Liver (tissue), 9 donors: ENCODE measurements around the gene MEIS1. TPM values are rescaled to one million over a fixed set of nuclear protein-coding genes. Genes with fewer than 3 reads are reported as not detected.

Source experiments
- DNase-seq: peaks from one replicate; pipeline ENCODE4 v3.0.0-alpha.2; 2017; ENCODE audit warnings: low spot score
- H3K27ac ChIP-seq, 2 donors: one replicate each; pipeline ENCODE4 v1.7.0; 2013; ENCODE audit warnings: inconsistent platforms in 2 of 2, low read length in 2 of 2, control low read depth in 1 of 2, low read depth in 1 of 2, mild to moderate bottlenecking in 1 of 2
- H3K27me3 ChIP-seq, 4 donors: one replicate each; pipeline versions ENCODE4 v1.6.1 to v1.7.0; 2013; ENCODE audit warnings: low read length in 3 of 4, inconsistent platforms in 1 of 4, mild to moderate bottlenecking in 1 of 4, moderate library complexity in 1 of 4; ENCODE audit not compliant: control insufficient read depth in 4 of 4, insufficient read depth in 4 of 4
- H3K36me3 ChIP-seq, 4 donors: one replicate each; pipeline versions ENCODE4 v1.6.1 to v1.7.0; 2013; ENCODE audit warnings: low read length in 3 of 4, mild to moderate bottlenecking in 3 of 4, low read depth in 1 of 4, moderate library complexity in 1 of 4; ENCODE audit not compliant: control insufficient read depth in 4 of 4, insufficient read depth in 3 of 4
- H3K4me1 ChIP-seq, 4 donors: one replicate each; pipeline versions ENCODE4 v1.6.1 to v1.7.0; 2013; ENCODE audit warnings: low read length in 3 of 4, mild to moderate bottlenecking in 3 of 4, moderate library complexity in 1 of 4; ENCODE audit not compliant: control insufficient read depth in 4 of 4, insufficient read depth in 4 of 4
- H3K4me3 ChIP-seq, 3 donors: one replicate each; pipeline versions ENCODE4 v1.6.1 to v1.7.0; 2013; ENCODE audit warnings: low read length in 3 of 3, control low read depth in 1 of 3, low read depth in 1 of 3, mild to moderate bottlenecking in 1 of 3
- H3K9ac ChIP-seq, 2 donors: one replicate each; pipeline ENCODE4 v1.7.0; 2013; ENCODE audit warnings: low read length in 2 of 2, mild to moderate bottlenecking in 2 of 2, moderate library complexity in 2 of 2, control low read depth in 1 of 2, low read depth in 1 of 2
- H3K9me3 ChIP-seq, 4 donors: one replicate each; pipeline versions ENCODE4 v1.6.1 to v1.7.0; 2013; ENCODE audit warnings: low read length in 3 of 4; ENCODE audit not compliant: control insufficient read depth in 4 of 4
- EGR1 ChIP-seq, 2 donors: IDR thresholded peaks; 2 replicates each; pipeline ENCODE4 v1.6.1; 2016 to 2018; ENCODE audit warnings: antibody characterized with exemption in 2 of 2, low read depth in 2 of 2
- FOXA1 ChIP-seq: IDR thresholded peaks from 2 replicates; pipeline ENCODE4 v1.6.1; 2016; ENCODE audit warnings: antibody characterized with exemption
- HNF4A ChIP-seq, 2 donors: conservative IDR thresholded peaks; 2 replicates each; pipeline ENCODE4 v1.6.1; 2016; ENCODE audit warnings: antibody characterized with exemption in 2 of 2, mild to moderate bottlenecking in 2 of 2
- HNF4G ChIP-seq: IDR thresholded peaks from 2 replicates; pipeline ENCODE4 v1.6.1; 2016; ENCODE audit warnings: antibody characterized with exemption
- MAX ChIP-seq: IDR thresholded peaks from 2 replicates; pipeline ENCODE4 v1.6.1; 2016; ENCODE audit warnings: antibody characterized with exemption
- NR2F2 ChIP-seq: IDR thresholded peaks from 2 replicates; pipeline ENCODE4 v1.6.1; 2016; ENCODE audit warnings: antibody characterized with exemption
- REST ChIP-seq: IDR thresholded peaks from 2 replicates; pipeline ENCODE4 v1.6.1; 2016; ENCODE audit warnings: antibody characterized with exemption, mild to moderate bottlenecking
- RXRA ChIP-seq, 2 donors: IDR thresholded peaks; 2 replicates each; pipeline ENCODE4 v1.6.1; 2017 to 2018; ENCODE audit warnings: antibody characterized with exemption in 2 of 2, mild to moderate bottlenecking in 1 of 2
- TAF1 ChIP-seq: conservative IDR thresholded peaks from 2 replicates; pipeline ENCODE4 v1.6.1; 2016; ENCODE audit warnings: antibody characterized with exemption, mild to moderate bottlenecking
- YY1 ChIP-seq: IDR thresholded peaks from 2 replicates; pipeline ENCODE4 v1.6.1; 2016; ENCODE audit warnings: antibody characterized with exemption, mild to moderate bottlenecking
- ZBTB33 ChIP-seq: IDR thresholded peaks from 2 replicates; pipeline ENCODE4 v1.6.1; 2016; ENCODE audit warnings: antibody characterized with exemption
- WGBS: extraction: QIAGEN DNeasy Blood & Tissue Kit; methylation state at CpG from one replicate; pipeline ENCODE4 v1.1.7; 2013; 5-methylcytosine and 5-hydroxymethylcytosine counted together
- polyA plus RNA-seq, 2 donors: library from polyadenylated mRNA; stranded (reverse) in 1 of 2; unstranded in 1 of 2; fragments of 200-250 nt in 1 of 2; fragments of >200 nt in 1 of 2; fragmentation: Nextera tagmentation in 1 of 2; extraction: Ambion mirVana in 1 of 2; gene quantifications; one replicate each; pipeline versions ENCODE4 v1.2.1 to v1.2.3, GENCODE V29; 2013 to 2015
- total RNA-seq, 2 donors: library from RNA; depleted of rRNA; stranded (reverse); fragments of >200 nt; gene quantifications; one replicate each; pipeline ENCODE4 v1.2.3, GENCODE V29; 2014
- donor health status: healthy.
- donor health status: healthy.
- donor health status: healthy.
- donor health status: healthy.
- donor health status: healthy.

Gene MEIS1
- total and polyA plus RNA-seq, 4 donors: 1.6 to 8.6 (median 5.5) TPM

GRCh38 chr2:66472225-66472843, 37.4 kb downstream of the MEIS1 start:
- WGBS: 45% methylated on average over 5 of the region's 5 CpGs

GRCh38 chr2:66477135-66477842, 42.4 kb downstream of the MEIS1 start:
- H3K36me3 ChIP-seq: no peaks in the 10 kb centered on the region
- H3K27ac ChIP-seq: no peak overlapping the region
- DNase-seq: no peak
- no peak for TF ChIP-seq NR2F2
- no peak overlapping the region for H3K4me3 ChIP-seq
- no peaks in the 10 kb centered on the region for H3K9me3 ChIP-seq
- H3K4me1 ChIP-seq: peaks cover 1 to 4% (median 3%) of the 10 kb centered on the region in 4 donors
- WGBS: 79% methylated on average over 4 of the region's 4 CpGs
- no peak overlapping the region for H3K9ac ChIP-seq
- H3K27me3 ChIP-seq: no peaks in the 10 kb centered on the region

More at GRCh38 chr2:66472225-66472843, 37.4 kb downstream of the MEIS1 start:
- Histone ChIP-seq H3K9me3 (no peaks in the 10 kb centered on the region), H3K4me3 (no peak overlapping the region), H3K36me3 (no peaks in the 10 kb centered on the region), H3K27ac (no peak overlapping the region), H3K9ac (no peak overlapping the region), H3K27me3 (no peaks in the 10 kb centered on the region), H3K4me1 (peaks cover 0 to 9% (median 5%) of the 10 kb centered on the region in 4 donors)
- TF ChIP-seq TAF1 (no peak), HNF4A (conservative IDR thresholded peaks at IDR 0.05) (peak in 1 of 2 donors; percentile 24), FOXA1 (no peak), REST (no peak), ZBTB33 (no peak), MAX (no peak), YY1 (no peak), RXRA (IDR thresholded peaks at IDR 0.05) (peak; percentile 19 to 47)
- DNase-seq: no peak

- H3K4me3 ChIP-seq: no peak overlapping the region
- TF ChIP-seq HNF4A (conservative IDR thresholded peaks at IDR 0.05) (no peak), ZBTB33 (no peak), NR2F2 (no peak), HNF4G (no peak), MAX (no peak), EGR1 (IDR thresholded peaks at IDR 0.05; ENCODE audit: low read depth in 2 of 2) (no peak), TAF1 (no peak)
- no peaks in the 10 kb centered on the region for H3K27me3 ChIP-seq
- no peak overlapping the region for H3K9ac ChIP-seq
- no peak for DNase-seq
- H3K9me3 ChIP-seq: no peaks in the 10 kb centered on the region
- H3K36me3 ChIP-seq: no peaks in the 10 kb centered on the region
- WGBS: 67% methylated on average over 3 of the region's 3 CpGs
- no peak overlapping the region for H3K27ac ChIP-seq
- H3K4me1 ChIP-seq: peaks cover 0 to 1% (median 0%) of the 10 kb centered on the region in 4 donors
Observed at GRCh38 chr2:66478299-66478698, 43.4 kb downstream of the MEIS1 start.
